ENCODE measurements around the gene FOXK2.

The FOXK2 gene

DNA sequence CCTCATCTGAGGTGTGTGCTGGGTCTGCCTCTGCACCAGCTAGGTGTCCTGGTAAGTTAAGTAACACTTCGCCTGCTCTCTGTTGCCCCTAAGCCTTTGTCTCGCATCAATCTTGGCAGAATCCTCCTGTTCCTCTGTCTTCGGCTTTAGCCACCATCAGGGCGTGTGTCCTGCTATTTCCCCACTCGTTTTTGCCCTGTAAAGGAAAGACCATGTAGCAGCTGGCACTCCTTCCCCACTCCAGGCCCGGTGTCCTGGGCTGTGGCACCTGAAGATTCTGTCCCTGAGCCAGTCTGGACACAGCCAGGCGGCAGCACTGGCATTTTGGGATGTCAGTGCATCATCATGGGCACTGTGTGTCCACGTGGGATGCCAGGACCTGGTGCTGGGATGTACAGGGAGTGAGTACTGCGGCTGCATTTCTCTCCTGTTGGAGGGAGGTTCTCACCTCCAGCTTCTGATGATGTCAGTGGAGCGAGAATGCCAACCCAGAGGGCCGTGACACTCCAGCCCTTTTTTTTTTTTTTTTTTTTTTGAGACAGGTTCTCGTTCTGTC, 26.2 kb upstream of the FOXK2 start:
- peak; percentile 68 for DNase-seq (ENCODE audit: low spot score)
- ChIA-PET CTCF (interaction anchor here (0.5 to 0.9 kb wide), 4 partner anchors 9 to 577 kb away, joined by 3 to 4 read pairs (median 3); no protein-coding TSS in a partner anchor), POLR2A (ENCODE audit: low non-redundant PET) (interaction anchor here (0.7 kb wide), 2 partner anchors 29 to 50 kb away, joined by 7 to 9 read pairs; no protein-coding TSS in a partner anchor)
- peak overlapping the region; percentile 98 for H3K27ac ChIP-seq
- TF ChIP-seq, protein P1, sequence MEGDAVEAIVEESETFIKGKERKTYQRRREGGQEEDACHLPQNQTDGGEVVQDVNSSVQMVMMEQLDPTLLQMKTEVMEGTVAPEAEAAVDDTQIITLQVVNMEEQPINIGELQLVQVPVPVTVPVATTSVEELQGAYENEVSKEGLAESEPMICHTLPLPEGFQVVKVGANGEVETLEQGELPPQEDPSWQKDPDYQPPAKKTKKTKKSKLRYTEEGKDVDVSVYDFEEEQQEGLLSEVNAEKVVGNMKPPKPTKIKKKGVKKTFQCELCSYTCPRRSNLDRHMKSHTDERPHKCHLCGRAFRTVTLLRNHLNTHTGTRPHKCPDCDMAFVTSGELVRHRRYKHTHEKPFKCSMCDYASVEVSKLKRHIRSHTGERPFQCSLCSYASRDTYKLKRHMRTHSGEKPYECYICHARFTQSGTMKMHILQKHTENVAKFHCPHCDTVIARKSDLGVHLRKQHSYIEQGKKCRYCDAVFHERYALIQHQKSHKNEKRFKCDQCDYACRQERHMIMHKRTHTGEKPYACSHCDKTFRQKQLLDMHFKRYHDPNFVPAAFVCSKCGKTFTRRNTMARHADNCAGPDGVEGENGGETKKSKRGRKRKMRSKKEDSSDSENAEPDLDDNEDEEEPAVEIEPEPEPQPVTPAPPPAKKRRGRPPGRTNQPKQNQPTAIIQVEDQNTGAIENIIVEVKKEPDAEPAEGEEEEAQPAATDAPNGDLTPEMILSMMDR (conservative IDR thresholded peaks at IDR 0.05; ENCODE audit: low read depth), result no peak

- POLR2A ChIA-PET (ENCODE audit: low non-redundant PET), result interaction anchor here (0.6 to 0.7 kb wide), 3 partner anchors 27 to 52 kb away, joined by 3 to 9 read pairs (median 7); no protein-coding TSS in a partner anchor
- CTCF ChIA-PET, result interaction anchor here (0.5 kb wide), 1 partner anchor 32 kb away, joined by 3 read pairs; no protein-coding TSS in a partner anchor
- TF ChIP-seq, protein P1 (conservative IDR thresholded peaks at IDR 0.05; ENCODE audit: low read depth), result peak; percentile 76
- peak; percentile 86 for DNase-seq (ENCODE audit: low spot score)
- peak overlapping the region; percentile 98 for H3K27ac ChIP-seq
Observed at GRCh38 chr17:82494236-82495055, 25.1 kb upstream of the FOXK2 start.

GRCh38 chr17:82495844-82496528, 23.5 kb upstream of the FOXK2 start:
- POLR2A ChIA-PET (ENCODE audit: low non-redundant PET), result interaction anchor here (0.7 to 1.2 kb wide), 3 partner anchors 15 to 419 kb away, joined by 3 to 6 read pairs (median 5); no protein-coding TSS in a partner anchor
- peak; percentile 79 for DNase-seq (ENCODE audit: low spot score)
- peak overlapping the region; percentile 98 for H3K27ac ChIP-seq
- CTCF ChIA-PET, result interaction anchor here (0.6 to 1.1 kb wide), 3 partner anchors 33 to 255 kb away, joined by 4 to 5 read pairs (median 4); no protein-coding TSS in a partner anchor
- TF ChIP-seq, protein P1 (conservative IDR thresholded peaks at IDR 0.05; ENCODE audit: low read depth), result no peak

- CTCF ChIA-PET, result interaction anchor here (1.1 kb wide), 1 partner anchor 32 kb away, joined by 4 read pairs; no protein-coding TSS in a partner anchor
- TF ChIP-seq, protein P1 (conservative IDR thresholded peaks at IDR 0.05; ENCODE audit: low read depth), result no peak
- peak overlapping the region; percentile 98 for H3K27ac ChIP-seq
- POLR2A ChIA-PET (ENCODE audit: low non-redundant PET), result interaction anchor here (1.0 to 1.2 kb wide), 2 partner anchors 14 to 30 kb away, joined by 3 to 5 read pairs; no protein-coding TSS in a partner anchor
- peak; percentile 90 for DNase-seq (ENCODE audit: low spot score)
Observed at GRCh38 chr17:82496529-82497434, 22.8 kb upstream of the FOXK2 start.

DNA sequence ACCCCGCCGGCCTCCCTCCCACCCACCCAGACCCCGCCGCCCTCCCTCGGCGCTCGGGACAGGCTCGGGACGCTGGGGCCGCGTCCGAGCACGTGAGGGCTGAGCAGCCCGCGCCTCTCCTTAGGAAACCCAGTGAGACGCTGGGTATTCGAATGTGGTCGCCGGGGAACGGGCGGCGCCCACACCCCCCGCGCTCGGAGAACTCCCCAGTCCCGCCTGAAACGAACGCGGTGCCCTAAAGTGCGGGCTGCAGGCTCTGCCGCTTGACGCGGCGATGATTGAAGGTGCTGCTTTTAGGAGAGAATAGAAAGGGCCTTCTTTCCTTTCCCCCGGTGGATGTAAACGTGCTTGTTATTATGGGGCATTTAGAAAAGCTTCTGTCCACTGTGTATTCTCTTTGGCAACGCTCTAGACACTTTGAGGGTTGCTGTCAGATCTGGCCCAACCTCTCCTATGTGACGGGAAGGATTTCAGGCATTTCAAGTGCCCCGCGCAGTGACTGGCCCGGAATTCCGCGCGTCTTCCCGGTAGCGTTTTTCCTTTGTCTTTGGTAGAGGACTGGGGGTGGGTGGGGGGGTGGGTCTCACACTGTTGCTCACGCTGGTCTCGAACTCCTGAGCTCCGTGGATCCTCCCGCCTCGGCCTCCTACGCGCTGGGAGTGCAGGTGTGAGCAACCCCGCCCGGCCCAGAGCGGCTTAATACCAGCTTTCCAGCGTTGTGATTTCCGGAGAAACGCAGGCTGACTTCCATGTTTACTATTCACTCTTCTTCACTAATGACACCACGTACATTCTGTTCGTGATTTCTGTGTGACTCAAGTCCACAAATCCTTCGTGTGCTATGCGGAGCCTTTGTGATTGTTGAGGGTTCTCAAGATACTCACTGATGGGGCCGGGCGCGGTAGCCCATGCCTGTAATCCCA, 21.8 kb upstream of the FOXK2 start:
- ChIA-PET CTCF (interaction anchor here (0.6 kb wide), 1 partner anchor 252 kb away, joined by 3 read pairs; no protein-coding TSS in a partner anchor), POLR2A (ENCODE audit: low non-redundant PET) (interaction anchor here (1.2 kb wide), 1 partner anchor 13 kb away, joined by 3 read pairs; no protein-coding TSS in a partner anchor)
- peak overlapping the region; percentile 98 for H3K27ac ChIP-seq
- DNase-seq (ENCODE audit: low spot score), result peak; percentile 24
- TF ChIP-seq, protein P1 (conservative IDR thresholded peaks at IDR 0.05; ENCODE audit: low read depth), result no peak

Measured in RWPE1 (cell line).